Medulla oblongata (tissue), 1 donor: Measurements from ENCODE around the gene DIS3L2.
"Not testable (repeated sequence)": the region's sequence is repeated elsewhere in the genome, so short reads cannot be mapped to it uniquely, and the experiment has no call there.

Experiments used
- DNase-seq: peaks from one replicate; pipeline ENCODE4 v3.0.0-alpha.2; 2015; ENCODE audit errors: extremely low spot score

The DIS3L2 gene

GRCh38 chr2:232368311-232368731 is 406.8 kb downstream of the DIS3L2 start:
- no peak for DNase-seq

- DNase-seq = peak; percentile 7
Observed at GRCh38 chr2:232369126-232369951, 407.8 kb downstream of the DIS3L2 start.

- DNase-seq = not testable (repeated sequence)
Observed at GRCh38 chr2:232370007-232370406, 408.5 kb downstream of the DIS3L2 start.

GRCh38 chr2:232372231-232373208 is 411.0 kb downstream of the DIS3L2 start:
- no peak for DNase-seq

GRCh38 chr2:232374356-232374755 is 412.8 kb downstream of the DIS3L2 start:
- DNase-seq = no peak

- no peak for DNase-seq
Observed at GRCh38 chr2:232375164-232375563, 413.7 kb downstream of the DIS3L2 start.

- no peak for DNase-seq
Observed at GRCh38 chr2:232376260-232376659, 414.7 kb downstream of the DIS3L2 start.

- DNase-seq = no peak
Observed at GRCh38 chr2:232376713-232377112, 415.2 kb downstream of the DIS3L2 start.

- no peak for DNase-seq
Observed at GRCh38 chr2:232377319-232377718, 415.8 kb downstream of the DIS3L2 start.

GRCh38 chr2:232377841-232378734 is 416.6 kb downstream of the DIS3L2 start:
- DNase-seq = no peak

GRCh38 chr2:232378735-232379151 is 417.2 kb downstream of the DIS3L2 start, which contains the start of gene ALPP:
Gene ALPP, plus strand, starts transcription at chr2:232378751. Its CDS starts 52 bp downstream, at chr2:232378803.
- not testable (repeated sequence) for DNase-seq

- not testable (repeated sequence) for DNase-seq
Observed at GRCh38 chr2:232379610-232380590, 418.4 kb downstream of the DIS3L2 start.

GRCh38 chr2:232381204-232382031 is 419.9 kb downstream of the DIS3L2 start:
- DNase-seq = not testable (repeated sequence)

GRCh38 chr2:232382331-232383225 is 421.1 kb downstream of the DIS3L2 start:
- no peak for DNase-seq

- no peak for DNase-seq
Observed at GRCh38 chr2:232384466-232384865, 423.0 kb downstream of the DIS3L2 start.

GRCh38 chr2:232385058-232385457 is 423.5 kb downstream of the DIS3L2 start:
- not testable (repeated sequence) for DNase-seq

GRCh38 chr2:232385660-232386489 is 424.4 kb downstream of the DIS3L2 start:
- DNase-seq = no peak
